Osteocyte (in vitro differentiated cells): Measurements from ENCODE around the gene RNF212. TPM values are rescaled to one million over a fixed set of nuclear protein-coding genes. Genes with fewer than 3 reads are reported as not detected.

Source experiments
- DNase-seq: peaks from one replicate; pipeline ENCODE4 v3.0.0; 2021; ENCODE audit warnings: mixed read lengths; ENCODE audit not compliant: unreplicated experiment; ENCODE audit errors: extremely low spot score
- H3K27ac Mint-ChIP-seq: one replicate; pipeline ENCODE4 v1.8.0; 2021; ENCODE audit warnings: mild to moderate bottlenecking, mixed read lengths; ENCODE audit not compliant: unreplicated experiment
- H3K27me3 Mint-ChIP-seq: one replicate; pipeline ENCODE4 v1.8.0; 2021; ENCODE audit warnings: mixed read lengths; ENCODE audit not compliant: unreplicated experiment
- H3K36me3 Mint-ChIP-seq: one replicate; pipeline ENCODE4 v1.8.0; 2021; ENCODE audit warnings: mixed read lengths; ENCODE audit not compliant: unreplicated experiment
- H3K4me1 Mint-ChIP-seq: one replicate; pipeline ENCODE4 v1.8.0; 2021; ENCODE audit warnings: mixed read lengths; ENCODE audit not compliant: unreplicated experiment
- H3K4me3 Mint-ChIP-seq: one replicate; pipeline ENCODE4 v1.8.0; 2021; ENCODE audit warnings: mild to moderate bottlenecking, moderate library complexity, mixed read lengths; ENCODE audit not compliant: unreplicated experiment
- H3K9me3 Mint-ChIP-seq: one replicate; pipeline ENCODE4 v1.8.0; 2021; ENCODE audit warnings: mixed read lengths; ENCODE audit not compliant: unreplicated experiment
- CTCF ChIP-seq: fragments of 200-600 bp; sonication (generic); IDR thresholded peaks from 2 replicates; pipeline ENCODE4 v1.5.0; 2021; ENCODE audit warnings: antibody characterized with exemption, mild to moderate bottlenecking, moderate library complexity
- total RNA-seq: library from RNA; stranded (reverse); gene quantifications from 2 replicates; pipeline ENCODE4 v1.2.1, GENCODE V29; 2021

Gene RNF212
- total RNA-seq, 1 donor from 2014 or later = 3.8 TPM

- Mint-ChIP-seq H3K9me3 (no peaks in the 10 kb centered on the region), H3K27ac (peak overlapping the region; percentile 40), H3K36me3 (no peaks in the 10 kb centered on the region), H3K4me3 (no peak overlapping the region), H3K4me1 (peaks cover 35% of the 10 kb centered on the region), H3K27me3 (peaks cover 3% of the 10 kb centered on the region)
- DNase-seq = no peak
- no peak for TF ChIP-seq CTCF
These were observed 61.1 kb downstream of the RNF212 start for GRCh38 chr4:1052231-1052671.

- Mint-ChIP-seq H3K4me1 (peaks cover 39% of the 10 kb centered on the region), H3K27me3 (peaks cover 3% of the 10 kb centered on the region), H3K4me3 (no peak overlapping the region), H3K27ac (no peak overlapping the region), H3K9me3 (no peaks in the 10 kb centered on the region), H3K36me3 (no peaks in the 10 kb centered on the region)
- no peak for DNase-seq
- TF ChIP-seq CTCF = no peak
These were observed 61.9 kb downstream of the RNF212 start for GRCh38 chr4:1051472-1051871.

GRCh38 chr4:1050486-1051213, 62.7 kb downstream of the RNF212 start:
- no peaks in the 10 kb centered on the region for H3K36me3 Mint-ChIP-seq
- H3K4me1 Mint-ChIP-seq = peaks cover 36% of the 10 kb centered on the region
- peaks cover 3% of the 10 kb centered on the region for H3K27me3 Mint-ChIP-seq
- no peak overlapping the region for H3K4me3 Mint-ChIP-seq
- no peak overlapping the region for H3K27ac Mint-ChIP-seq
- H3K9me3 Mint-ChIP-seq = no peaks in the 10 kb centered on the region
- DNase-seq = no peak
- TF ChIP-seq CTCF = no peak

- Mint-ChIP-seq H3K36me3 (no peaks in the 10 kb centered on the region), H3K4me3 (no peak overlapping the region), H3K4me1 (peaks cover 45% of the 10 kb centered on the region), H3K9me3 (no peaks in the 10 kb centered on the region), H3K27ac (no peak overlapping the region), H3K27me3 (peaks cover 3% of the 10 kb centered on the region)
- no peak for DNase-seq
- no peak for TF ChIP-seq CTCF
These were observed 63.8 kb downstream of the RNF212 start for GRCh38 chr4:1049591-1049905.

- no peaks in the 10 kb centered on the region for H3K36me3 Mint-ChIP-seq
- H3K9me3 Mint-ChIP-seq = no peaks in the 10 kb centered on the region
- DNase-seq = no peak
- H3K4me3 Mint-ChIP-seq = no peak overlapping the region
- peaks cover 51% of the 10 kb centered on the region for H3K4me1 Mint-ChIP-seq
- no peak for TF ChIP-seq CTCF
- peak overlapping the region; percentile 6 for H3K27ac Mint-ChIP-seq
- peaks cover 3% of the 10 kb centered on the region for H3K27me3 Mint-ChIP-seq
These were observed 64.4 kb downstream of the RNF212 start for GRCh38 chr4:1048773-1049590.
